CD4-positive, alpha-beta T cell treated with Interleukin-6 for 4 hours (primary cell): ENCODE results near the gene GABARAPL1.
"Not testable (repeated sequence)": the region's sequence is repeated elsewhere in the genome, so short reads cannot be mapped to it uniquely, and the experiment has no call there.

ENCODE experiments used
- DNase-seq: peaks from one replicate; pipeline ENCODE4 v3.0.0-alpha.2; 2020; ENCODE audit warnings: mixed read lengths

Gene GABARAPL1

GRCh38 chr12:10204495-10204894 is 8.2 kb upstream of the GABARAPL1 start:
- DNase-seq, result not testable (repeated sequence)

GRCh38 chr12:10205220-10205807 is 7.4 kb upstream of the GABARAPL1 start:
- DNase-seq, result no peak

GRCh38 chr12:10207136-10207535 is 5.5 kb upstream of the GABARAPL1 start:
- DNase-seq, result no peak

- DNase-seq, result no peak
Observed at GRCh38 chr12:10210225-10210624, 2.5 kb upstream of the GABARAPL1 start.

GRCh38 chr12:10211101-10211939 is 1.4 kb upstream of the GABARAPL1 start:
- no peak for DNase-seq

- DNase-seq, result peak; percentile 90
Observed at GRCh38 chr12:10211940-10212738, 538 bp upstream of the GABARAPL1 start.

GRCh38 chr12:10213168-10214135 is 775 bp downstream of the GABARAPL1 start:
- DNase-seq, result peak; percentile 78

GRCh38 chr12:10214136-10214894 is 1.6 kb downstream of the GABARAPL1 start:
- no peak for DNase-seq

GRCh38 chr12:10214895-10215267 is 2.2 kb downstream of the GABARAPL1 start:
- DNase-seq, result no peak

- DNase-seq, result no peak
Observed at GRCh38 chr12:10215436-10215835, 2.8 kb downstream of the GABARAPL1 start.

GRCh38 chr12:10215946-10216345 is 3.3 kb downstream of the GABARAPL1 start:
- DNase-seq, result not testable (repeated sequence)

GRCh38 chr12:10218021-10218420 is 5.3 kb downstream of the GABARAPL1 start:
- no peak for DNase-seq

- no peak for DNase-seq
Observed at GRCh38 chr12:10220398-10221077, 7.9 kb downstream of the GABARAPL1 start.

- DNase-seq, result no peak
Observed at GRCh38 chr12:10221846-10222245, 9.2 kb downstream of the GABARAPL1 start.

GRCh38 chr12:10223208-10223607 is 10.5 kb downstream of the GABARAPL1 start:
- DNase-seq, result no peak

- DNase-seq, result not testable (repeated sequence)
Observed at GRCh38 chr12:10225426-10225825, 12.7 kb downstream of the GABARAPL1 start.

GRCh38 chr12:10226086-10226485 is 13.4 kb downstream of the GABARAPL1 start:
- no peak for DNase-seq

GRCh38 chr12:10226731-10227130 is 14.1 kb downstream of the GABARAPL1 start:
- DNase-seq, result no peak

GRCh38 chr12:10227648-10228047 is 15.0 kb downstream of the GABARAPL1 start:
- DNase-seq, result no peak

GRCh38 chr12:10234562-10234961 is 21.9 kb downstream of the GABARAPL1 start:
- no peak for DNase-seq
